ENCODE data around the gene CNTN5.

The CNTN5 gene

GRCh38 chr11:99567334-99567956 is 546.7 kb downstream of the CNTN5 start:
- no peak for TF ChIP-seq CTCF (IDR thresholded peaks at IDR 0.05; ENCODE audit: low read depth, low read length, missing control alignments)
- DNase-seq (ENCODE audit: low read depth), result no peak

GRCh38 chr11:99568808-99569207 is 548.1 kb downstream of the CNTN5 start:
- no peak overlapping the region for H3K4me3 ChIP-seq (ENCODE audit: low read depth, low read length)
- TF ChIP-seq CTCF (IDR thresholded peaks at IDR 0.05; ENCODE audit: low read depth, low read length, missing control alignments), result no peak
- no peak for DNase-seq (ENCODE audit: low read depth)

More at GRCh38 chr11:99567334-99567956, 546.7 kb downstream of the CNTN5 start:
- no peak overlapping the region for H3K4me3 ChIP-seq (ENCODE audit: low read depth, low read length)

- DNase-seq (ENCODE audit: low read depth), result no peak
- no peak overlapping the region for H3K4me3 ChIP-seq (ENCODE audit: low read depth, low read length)
- no peak for TF ChIP-seq CTCF (IDR thresholded peaks at IDR 0.05; ENCODE audit: low read depth, low read length, missing control alignments)
These were observed 550.3 kb downstream of the CNTN5 start for GRCh38 chr11:99571094-99571493.

- no peak overlapping the region for H3K4me3 ChIP-seq (ENCODE audit: low read depth, low read length)
- no peak for DNase-seq (ENCODE audit: low read depth)
- TF ChIP-seq CTCF (IDR thresholded peaks at IDR 0.05; ENCODE audit: low read depth, low read length, missing control alignments), result no peak
These were observed 564.1 kb downstream of the CNTN5 start for GRCh38 chr11:99584830-99585229.

GRCh38 chr11:99585606-99586005 is 564.9 kb downstream of the CNTN5 start:
- no peak for TF ChIP-seq CTCF (IDR thresholded peaks at IDR 0.05; ENCODE audit: low read depth, low read length, missing control alignments)
- no peak overlapping the region for H3K4me3 ChIP-seq (ENCODE audit: low read depth, low read length)
- no peak for DNase-seq (ENCODE audit: low read depth)

GRCh38 chr11:99589771-99590170 is 569.0 kb downstream of the CNTN5 start:
- H3K4me3 ChIP-seq (ENCODE audit: low read depth, low read length), result no peak overlapping the region
- DNase-seq (ENCODE audit: low read depth), result no peak
- TF ChIP-seq CTCF (IDR thresholded peaks at IDR 0.05; ENCODE audit: low read depth, low read length, missing control alignments), result no peak

- no peak for TF ChIP-seq CTCF (IDR thresholded peaks at IDR 0.05; ENCODE audit: low read depth, low read length, missing control alignments)
- no peak for DNase-seq (ENCODE audit: low read depth)
- no peak overlapping the region for H3K4me3 ChIP-seq (ENCODE audit: low read depth, low read length)
These were observed 571.5 kb downstream of the CNTN5 start for GRCh38 chr11:99592266-99592665.

All from GM12864 (cell line).